Thyroid gland (tissue), 4 donors: Measurements from ENCODE around the gene OSCAR.

Experiments
- POLR2A ChIP-seq, 2 donors: fragments of 450-650 bp; IDR thresholded peaks; one replicate each; pipeline ENCODE4 v1.6.1; 2017; ENCODE audit warnings: antibody characterized with exemption in 2 of 2, mild to moderate bottlenecking in 2 of 2, moderate library complexity in 1 of 2
- TF ChIP-seq, protein P1 (sequence below), 6 experiments: fragments of 200-600 bp in 3 of 6; fragments of 450-650 bp in 3 of 6; sonication (generic) in 3 of 6; IDR thresholded peaks; one replicate each; pipeline ENCODE4 v1.5.1; 2016 to 2019; ENCODE audit warnings: antibody characterized with exemption in 6 of 6, mild to moderate bottlenecking in 2 of 6, inconsistent platforms in 1 of 6, moderate library complexity in 1 of 6

DNA sequence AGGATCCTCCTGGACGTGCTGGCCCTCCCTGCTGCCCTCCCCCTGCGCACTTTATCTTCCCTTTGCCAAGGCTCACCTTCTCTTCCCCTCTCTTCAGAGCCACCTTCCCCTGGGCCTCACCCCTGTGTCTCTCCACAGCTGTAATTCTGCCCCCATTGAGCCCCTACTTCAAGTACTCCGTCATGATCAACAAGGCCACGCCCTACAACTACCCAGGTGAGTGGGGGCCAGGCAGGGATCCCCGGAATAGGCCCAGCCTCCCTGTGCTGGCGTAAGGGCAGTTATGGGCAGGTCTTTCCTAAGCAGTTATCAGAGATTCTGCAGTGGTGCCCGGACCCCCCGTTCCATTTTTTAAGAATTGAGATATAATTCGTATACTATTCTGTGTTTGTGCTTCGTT is 5.2 kb upstream of the OSCAR start:
- TF ChIP-seq, protein P1, sequence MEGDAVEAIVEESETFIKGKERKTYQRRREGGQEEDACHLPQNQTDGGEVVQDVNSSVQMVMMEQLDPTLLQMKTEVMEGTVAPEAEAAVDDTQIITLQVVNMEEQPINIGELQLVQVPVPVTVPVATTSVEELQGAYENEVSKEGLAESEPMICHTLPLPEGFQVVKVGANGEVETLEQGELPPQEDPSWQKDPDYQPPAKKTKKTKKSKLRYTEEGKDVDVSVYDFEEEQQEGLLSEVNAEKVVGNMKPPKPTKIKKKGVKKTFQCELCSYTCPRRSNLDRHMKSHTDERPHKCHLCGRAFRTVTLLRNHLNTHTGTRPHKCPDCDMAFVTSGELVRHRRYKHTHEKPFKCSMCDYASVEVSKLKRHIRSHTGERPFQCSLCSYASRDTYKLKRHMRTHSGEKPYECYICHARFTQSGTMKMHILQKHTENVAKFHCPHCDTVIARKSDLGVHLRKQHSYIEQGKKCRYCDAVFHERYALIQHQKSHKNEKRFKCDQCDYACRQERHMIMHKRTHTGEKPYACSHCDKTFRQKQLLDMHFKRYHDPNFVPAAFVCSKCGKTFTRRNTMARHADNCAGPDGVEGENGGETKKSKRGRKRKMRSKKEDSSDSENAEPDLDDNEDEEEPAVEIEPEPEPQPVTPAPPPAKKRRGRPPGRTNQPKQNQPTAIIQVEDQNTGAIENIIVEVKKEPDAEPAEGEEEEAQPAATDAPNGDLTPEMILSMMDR (IDR thresholded peaks at IDR 0.05): no peak
- TF ChIP-seq POLR2A (IDR thresholded peaks at IDR 0.05): no peak
